AG04450 (cell line): ENCODE measurements around the gene NCKAP5L. TPM values are rescaled to one million over a fixed set of nuclear protein-coding genes. Genes with fewer than 3 reads are reported as not detected.

Experiments used
- CTCF ChIA-PET: fragments of 300-600, 350-600 bp; formaldehyde crosslinking; extraction: SDS; loops from one replicate; lab custom pipeline; 2022; ENCODE audit warnings: antibody characterized with exemption, inconsistent platforms; lab: Charles Lee
- POLR2A ChIA-PET: fragments of 350-600 bp; formaldehyde crosslinking; extraction: SDS; loops from one replicate; lab custom pipeline; 2021; ENCODE audit warnings: antibody characterized with exemption, inconsistent platforms; lab: Yijun Ruan, JAX
- DNase-seq: peaks from one replicate; pipeline ENCODE4 v3.0.0-alpha.2; 2011; ENCODE audit warnings: low read depth, low spot score
- H3K27ac ChIP-seq: one replicate; pipeline ENCODE4 v1.5.1; 2012; ENCODE audit warnings: low read depth, low read length, control low read depth
- H3K27me3 ChIP-seq: one replicate; pipeline ENCODE4 v1.6.0; 2012; ENCODE audit warnings: low read length; ENCODE audit not compliant: control insufficient read depth, insufficient read depth
- H3K4me3 ChIP-seq: 2 replicates; pipeline ENCODE4 v1.5.1; 2011; ENCODE audit warnings: mild to moderate bottlenecking, low read depth, low read length, control low read depth
- H3K9me3 ChIP-seq: 2 replicates; pipeline ENCODE4 v1.5.1; 2012; ENCODE audit warnings: low read length; ENCODE audit not compliant: control insufficient read depth, insufficient read depth
- polyA plus RNA-seq: library from polyadenylated mRNA; depleted of rRNA; stranded (reverse); fragments of >200 nt; gene quantifications from 2 replicates; pipeline ENCODE4 v1.2.3, GENCODE V29; 2011
- TF ChIP-seq, protein P1 (sequence below): IDR thresholded peaks from 2 replicates; pipeline ENCODE4 v1.5.1; 2011; ENCODE audit warnings: low read depth, low read length, control low read depth, inconsistent platforms

The NCKAP5L gene
- polyA plus RNA-seq, 1 experiment, result 5.6 TPM

DNA sequence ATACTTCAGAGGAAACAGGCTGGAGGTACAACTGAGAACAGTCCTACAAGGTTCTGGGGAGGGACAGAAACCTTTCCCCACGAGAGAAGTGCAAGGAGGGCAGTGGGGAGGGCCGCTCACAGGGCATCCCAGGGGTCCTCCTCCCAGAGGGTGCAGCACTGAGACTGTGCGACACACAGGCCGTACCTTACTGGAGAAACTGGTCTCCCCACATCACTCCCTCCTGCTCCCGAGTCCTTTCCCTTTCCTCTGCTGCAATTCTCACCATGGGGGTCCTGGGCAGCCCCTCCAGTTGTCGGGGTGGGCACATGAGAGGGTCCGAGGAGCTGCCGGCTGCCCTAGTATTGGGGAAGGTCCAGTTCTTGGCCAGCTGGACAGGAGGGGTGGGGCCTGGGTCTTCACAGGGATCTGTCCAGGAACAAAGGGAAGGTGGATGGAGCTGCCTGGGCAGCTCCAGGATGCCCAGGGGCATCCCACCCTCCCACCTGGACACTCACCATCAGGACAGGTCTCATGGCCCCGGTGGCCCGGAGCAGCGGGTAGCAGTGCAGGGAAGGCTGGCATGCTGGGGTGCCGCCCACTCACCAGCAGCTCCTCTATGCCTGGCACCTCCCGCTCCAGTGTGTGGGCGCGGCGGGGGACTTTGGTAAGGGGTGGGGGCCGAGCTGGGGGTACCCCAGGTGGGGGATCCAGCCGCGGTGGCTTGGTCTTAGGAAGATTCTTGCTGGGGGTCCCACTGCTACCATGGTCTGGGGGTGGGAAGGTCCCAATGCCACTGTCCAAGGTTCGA is 35.8 kb downstream of the NCKAP5L start:
- no peaks in the 10 kb centered on the region; the same call in 1 of the 2 replicates for H3K9me3 ChIP-seq
- TF ChIP-seq, protein P1, sequence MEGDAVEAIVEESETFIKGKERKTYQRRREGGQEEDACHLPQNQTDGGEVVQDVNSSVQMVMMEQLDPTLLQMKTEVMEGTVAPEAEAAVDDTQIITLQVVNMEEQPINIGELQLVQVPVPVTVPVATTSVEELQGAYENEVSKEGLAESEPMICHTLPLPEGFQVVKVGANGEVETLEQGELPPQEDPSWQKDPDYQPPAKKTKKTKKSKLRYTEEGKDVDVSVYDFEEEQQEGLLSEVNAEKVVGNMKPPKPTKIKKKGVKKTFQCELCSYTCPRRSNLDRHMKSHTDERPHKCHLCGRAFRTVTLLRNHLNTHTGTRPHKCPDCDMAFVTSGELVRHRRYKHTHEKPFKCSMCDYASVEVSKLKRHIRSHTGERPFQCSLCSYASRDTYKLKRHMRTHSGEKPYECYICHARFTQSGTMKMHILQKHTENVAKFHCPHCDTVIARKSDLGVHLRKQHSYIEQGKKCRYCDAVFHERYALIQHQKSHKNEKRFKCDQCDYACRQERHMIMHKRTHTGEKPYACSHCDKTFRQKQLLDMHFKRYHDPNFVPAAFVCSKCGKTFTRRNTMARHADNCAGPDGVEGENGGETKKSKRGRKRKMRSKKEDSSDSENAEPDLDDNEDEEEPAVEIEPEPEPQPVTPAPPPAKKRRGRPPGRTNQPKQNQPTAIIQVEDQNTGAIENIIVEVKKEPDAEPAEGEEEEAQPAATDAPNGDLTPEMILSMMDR, result no peak
- ChIA-PET POLR2A (no interaction called here), CTCF (no interaction called here)
- H3K27me3 ChIP-seq, result no peaks in the 10 kb centered on the region
- no peak overlapping the region for H3K4me3 ChIP-seq
- no peak for DNase-seq
- H3K27ac ChIP-seq, result no peak overlapping the region

DNA sequence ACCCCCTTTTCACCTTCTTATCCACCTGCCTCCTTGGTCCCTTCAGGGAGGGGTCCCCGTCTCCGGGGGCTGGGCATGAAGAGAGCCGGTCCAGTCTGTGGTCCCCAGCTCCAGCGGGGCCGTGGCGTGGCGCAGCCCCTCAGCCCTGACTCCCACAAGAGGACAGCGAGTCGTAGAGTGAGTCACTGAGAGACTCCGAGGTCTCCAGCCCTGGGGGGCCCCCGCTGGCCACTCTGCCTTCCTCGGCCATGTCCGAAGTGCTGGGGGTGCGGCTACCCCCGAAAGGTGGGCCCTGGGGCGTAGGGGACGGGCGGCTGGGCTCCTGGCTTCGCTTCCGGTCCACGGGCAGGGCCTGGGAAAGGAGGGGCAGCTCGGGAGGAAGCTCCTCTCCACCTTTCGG is 36.5 kb downstream of the NCKAP5L start:
- Histone ChIP-seq H3K27me3 (no peaks in the 10 kb centered on the region), H3K4me3 (no peak overlapping the region), H3K27ac (no peak overlapping the region), H3K9me3 (no peaks in the 10 kb centered on the region; the same call in 1 of the 2 replicates)
- ChIA-PET CTCF (no interaction called here), POLR2A (no interaction called here)
- no peak for DNase-seq
- TF ChIP-seq, protein P1, result no peak

DNA sequence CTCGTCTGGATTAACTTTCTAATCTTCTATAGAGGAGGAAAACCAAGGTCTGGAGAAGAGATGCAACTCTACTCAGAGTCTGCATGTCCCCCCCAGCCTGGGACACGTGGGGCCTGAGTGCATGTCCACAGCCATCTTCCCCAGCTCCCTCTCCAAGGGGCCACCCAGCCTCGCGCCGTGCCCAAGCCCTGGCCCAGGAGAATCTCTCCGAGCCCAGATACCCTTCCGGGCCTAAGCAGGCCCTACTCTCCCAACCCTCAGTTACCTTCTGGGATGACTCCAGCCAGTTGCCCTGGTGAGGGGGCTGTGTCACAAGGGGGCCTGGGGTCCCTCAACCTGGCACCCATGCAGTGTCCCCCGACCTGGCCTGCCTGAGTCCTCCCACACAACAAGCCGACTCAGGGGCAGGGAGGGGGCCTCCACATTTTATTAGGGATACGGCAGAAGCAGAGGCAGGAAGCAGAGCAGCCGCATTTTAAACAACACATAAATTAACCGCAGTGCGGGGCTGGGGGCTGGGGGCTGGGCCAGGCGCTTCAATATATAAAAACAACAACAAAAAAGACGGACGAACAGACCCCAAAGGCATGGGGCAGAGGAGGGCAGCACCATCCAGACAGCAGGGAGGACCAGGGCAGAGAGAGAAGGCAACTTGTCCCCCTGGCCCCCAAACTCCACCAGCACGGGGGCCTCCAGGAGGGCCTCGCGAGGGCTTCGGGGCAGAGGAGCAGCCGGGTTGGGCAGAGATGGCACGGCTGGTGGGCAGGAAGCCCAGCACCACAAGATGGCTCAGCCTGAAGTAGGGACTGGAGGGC is 37.3 kb downstream of the NCKAP5L start:
- H3K9me3 ChIP-seq, result no peaks in the 10 kb centered on the region; the same call in 1 of the 2 replicates
- DNase-seq, result no peak
- no peaks in the 10 kb centered on the region for H3K27me3 ChIP-seq
- POLR2A ChIA-PET, result interaction anchor here (0.5 to 0.6 kb wide), 2 partner anchors 15 to 37 kb away, joined by 3 to 4 read pairs; no protein-coding TSS in a partner anchor
- CTCF ChIA-PET, result no interaction called here
- H3K4me3 ChIP-seq, result no peak overlapping the region
- H3K27ac ChIP-seq, result no peak overlapping the region
- TF ChIP-seq, protein P1, result no peak

DNA sequence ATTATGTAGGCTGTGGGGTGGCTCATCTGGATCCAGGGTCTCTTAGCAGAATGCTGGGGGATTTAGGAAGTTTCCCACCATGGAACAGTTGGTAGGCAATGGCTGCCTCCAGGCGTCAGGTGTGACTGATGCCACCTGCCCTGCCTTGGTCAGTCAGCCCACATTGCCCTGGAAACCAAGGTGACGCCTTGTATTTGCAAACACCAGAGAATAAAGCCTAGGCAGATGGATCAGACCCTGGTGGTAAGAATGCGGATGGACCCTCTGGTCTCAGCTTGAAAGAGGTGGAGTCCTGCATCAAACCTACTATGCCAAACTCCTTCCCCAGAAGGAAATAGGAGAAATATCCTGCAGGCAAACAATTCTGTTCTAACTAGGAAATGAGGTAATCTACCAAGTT is 38.2 kb downstream of the NCKAP5L start:
- Histone ChIP-seq H3K27ac (no peak overlapping the region), H3K27me3 (no peaks in the 10 kb centered on the region), H3K4me3 (no peak overlapping the region), H3K9me3 (no peaks in the 10 kb centered on the region; the same call in 1 of the 2 replicates)
- POLR2A ChIA-PET, result interaction anchor here (0.6 kb wide), 1 partner anchor 16 kb away, joined by 3 read pairs; no protein-coding TSS in a partner anchor
- TF ChIP-seq, protein P1, result no peak
- CTCF ChIA-PET, result no interaction called here
- DNase-seq, result no peak
